Measurements from ENCODE around the gene S1PR1. TPM values are rescaled to one million over a fixed set of nuclear protein-coding genes. Genes with fewer than 3 reads are reported as not detected.
"Not testable (repeated sequence)": the region's sequence is repeated elsewhere in the genome, so short reads cannot be mapped to it uniquely, and the experiment has no call there.

Gene S1PR1
- polyA plus RNA-seq, 3 donors, result 0.36 to 0.64 (median 0.43) TPM

- Histone ChIP-seq H2AFZ (ENCODE audit: insufficient read depth, low read depth, low read length, poor library complexity, severe bottlenecking) (no peak overlapping the region), H3K9ac (ENCODE audit: insufficient read depth, low read length, poor library complexity, severe bottlenecking) (no peak overlapping the region), H3K4me2 (replicated peaks; ENCODE audit: extremely low read depth, low read length, poor library complexity, severe bottlenecking) (no peak overlapping the region), H3K27ac (ENCODE audit: low read depth in 1 of 2, low read length in 2 of 2) (no peak overlapping the region), H3K4me3 (replicated peaks in 1 of 3; ENCODE audit: low read depth in 2 of 3, low read length in 3 of 3) (no peak overlapping the region), H3K79me2 (ENCODE audit: insufficient read depth, low read length) (no peaks in the 10 kb centered on the region), H4K20me1 (ENCODE audit: insufficient read depth, low read length) (no peaks in the 10 kb centered on the region), H3K36me3 (replicated peaks in 1 of 2; ENCODE audit: control insufficient read depth in 1 of 2, insufficient read depth in 2 of 2, low read length in 2 of 2) (no peaks in the 10 kb centered on the region), H3K9me3 (replicated peaks in 1 of 2; ENCODE audit: control insufficient read depth in 1 of 2, insufficient read depth in 1 of 2, low read length in 2 of 2) (no peaks in the 10 kb centered on the region), H3K27me3 (ENCODE audit: control insufficient read depth in 2 of 2, insufficient read depth in 2 of 2, low read length in 2 of 2) (no peaks in the 10 kb centered on the region), H3K4me1 (ENCODE audit: control insufficient read depth in 1 of 2, insufficient read depth in 2 of 2, low read length in 2 of 2) (no peaks in the 10 kb centered on the region)
- Mint-ChIP-seq H3K36me3 (no peaks in the 10 kb centered on the region), H3K4me1 (peaks cover 4% of the 10 kb centered on the region), H3K27me3 (ENCODE audit: low read depth in 3 of 3) (peaks cover 0 to 8% (median 4%) of the 10 kb centered on the region in 3 donors), H3K27ac (no peak overlapping the region), H3K4me3 (no peak overlapping the region), H3K9me3 (peaks cover 0 to 2% (median 0%) of the 10 kb centered on the region in 7 donors)
- no peak for DNase-seq
- WGBS (ENCODE audit: insufficient coverage), result no CpG with 5 or more reads among the region's 6 CpGs
- TF ChIP-seq, protein P1, sequence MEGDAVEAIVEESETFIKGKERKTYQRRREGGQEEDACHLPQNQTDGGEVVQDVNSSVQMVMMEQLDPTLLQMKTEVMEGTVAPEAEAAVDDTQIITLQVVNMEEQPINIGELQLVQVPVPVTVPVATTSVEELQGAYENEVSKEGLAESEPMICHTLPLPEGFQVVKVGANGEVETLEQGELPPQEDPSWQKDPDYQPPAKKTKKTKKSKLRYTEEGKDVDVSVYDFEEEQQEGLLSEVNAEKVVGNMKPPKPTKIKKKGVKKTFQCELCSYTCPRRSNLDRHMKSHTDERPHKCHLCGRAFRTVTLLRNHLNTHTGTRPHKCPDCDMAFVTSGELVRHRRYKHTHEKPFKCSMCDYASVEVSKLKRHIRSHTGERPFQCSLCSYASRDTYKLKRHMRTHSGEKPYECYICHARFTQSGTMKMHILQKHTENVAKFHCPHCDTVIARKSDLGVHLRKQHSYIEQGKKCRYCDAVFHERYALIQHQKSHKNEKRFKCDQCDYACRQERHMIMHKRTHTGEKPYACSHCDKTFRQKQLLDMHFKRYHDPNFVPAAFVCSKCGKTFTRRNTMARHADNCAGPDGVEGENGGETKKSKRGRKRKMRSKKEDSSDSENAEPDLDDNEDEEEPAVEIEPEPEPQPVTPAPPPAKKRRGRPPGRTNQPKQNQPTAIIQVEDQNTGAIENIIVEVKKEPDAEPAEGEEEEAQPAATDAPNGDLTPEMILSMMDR (IDR thresholded peaks at IDR 0.05), result no peak
- intact Hi-C loops (cut with micrococcal nuclease), result no loop called here
These were observed 8.2 kb upstream of the S1PR1 start for GRCh38 chr1:101228424-101229134.

GRCh38 chr1:101232182-101232581, 4.6 kb upstream of the S1PR1 start:
- H3K4me2 ChIP-seq (replicated peaks; ENCODE audit: extremely low read depth, low read length, poor library complexity, severe bottlenecking); H3K9me3 ChIP-seq (replicated peaks in 1 of 2; ENCODE audit: control insufficient read depth in 1 of 2, insufficient read depth in 1 of 2, low read length in 2 of 2); H3K4me3 Mint-ChIP-seq; H3K4me3 ChIP-seq (replicated peaks in 1 of 3; ENCODE audit: low read depth in 2 of 3, low read length in 3 of 3); H3K79me2 ChIP-seq (ENCODE audit: insufficient read depth, low read length); H3K9ac ChIP-seq (ENCODE audit: insufficient read depth, low read length, poor library complexity, severe bottlenecking); H4K20me1 ChIP-seq (ENCODE audit: insufficient read depth, low read length); H3K36me3 ChIP-seq (replicated peaks in 1 of 2; ENCODE audit: control insufficient read depth in 1 of 2, insufficient read depth in 2 of 2, low read length in 2 of 2); H3K36me3 Mint-ChIP-seq; H3K27ac Mint-ChIP-seq; H2AFZ ChIP-seq (ENCODE audit: insufficient read depth, low read depth, low read length, poor library complexity, severe bottlenecking); H3K27ac ChIP-seq (ENCODE audit: low read depth in 1 of 2, low read length in 2 of 2); intact Hi-C loops (cut with micrococcal nuclease); H3K9me3 Mint-ChIP-seq; DNase-seq: not testable (repeated sequence)
- Mint-ChIP-seq H3K4me1 (peaks cover 22% of the 10 kb centered on the region), H3K27me3 (ENCODE audit: low read depth in 3 of 3) (peaks cover 26 to 37% (median 32%) of the 10 kb centered on the region in 3 donors)
- peaks cover 13 to 18% of the 10 kb centered on the region in 2 donors for H3K4me1 ChIP-seq (ENCODE audit: control insufficient read depth in 1 of 2, insufficient read depth in 2 of 2, low read length in 2 of 2)
- peaks cover 6 to 29% of the 10 kb centered on the region in 2 donors for H3K27me3 ChIP-seq (ENCODE audit: control insufficient read depth in 2 of 2, insufficient read depth in 2 of 2, low read length in 2 of 2)
